OCI-LY7 (cell line): ENCODE results near the gene PLAA. TPM values are rescaled to one million over a fixed set of nuclear protein-coding genes. Genes with fewer than 3 reads are reported as not detected.

Experiments
- small RNA-seq: library from RNA; depleted of rRNA; stranded (forward); fragments of <200 nt; gene quantifications from one replicate; pipeline ENCODE3, GENCODE V24; 2014
- total RNA-seq, 2 experiments: library from RNA; depleted of rRNA in 1 of 2; stranded (reverse); fragments of >200 nt in 1 of 2; shearing (Covaris generic) in 1 of 2; gene quantifications; 2 replicates each; pipeline ENCODE4 v1.2.3, GENCODE V29; 2014 to 2022

Gene PLAA
- total RNA-seq, 2 experiments from 2014 or later, result 18.1 to 31.8 TPM

Small RNAs within 50 kb of the gene (small RNA-seq; reads per million reads assigned to genes)
- not detected for gene RN7SL100P

Other genes starting within 250 kb of the PLAA start
- gene CAAP1, start 54.4 kb downstream of the PLAA start, total RNA-seq (2014; rRNA removed; shearing (Covaris generic)), result 38.8 and 52.3 TPM in 2 replicates
- 28.4 and 32.9 TPM in 2 replicates for gene CAAP1, start 54.4 kb downstream of the PLAA start, total RNA-seq (2022)
- 4.5 and 10.2 TPM in 2 replicates for gene IFT74, start 9.2 kb upstream of the PLAA start, total RNA-seq (2014; rRNA removed; shearing (Covaris generic))
- 2.6 and 3.4 TPM in 2 replicates for gene IFT74, start 9.2 kb upstream of the PLAA start, total RNA-seq (2022)
- gene LRRC19, start 58.4 kb upstream of the PLAA start, total RNA-seq (2014; rRNA removed; shearing (Covaris generic)), result not detected in 2 replicates
- gene LRRC19, start 58.4 kb upstream of the PLAA start, total RNA-seq (2022), result not detected in 2 replicates
- not detected in 2 replicates for gene TEK, start 162.0 kb upstream of the PLAA start, total RNA-seq (2014; rRNA removed; shearing (Covaris generic))
- not detected in 2 replicates for gene TEK, start 162.0 kb upstream of the PLAA start, total RNA-seq (2022)